K562 treated with DMSO at 1 percent for 4 hours (cell line): ENCODE results near the gene ZNF267. TPM values are rescaled to one million over a fixed set of nuclear protein-coding genes. Genes with fewer than 3 reads are reported as not detected.

Experiments used
- total RNA-seq: library from RNA; unstranded; fragments of 300-600 nt; gene quantifications from 2 replicates; pipeline ENCODE4 v1.2.3, GENCODE V29; 2022; ENCODE audit not compliant: insufficient read depth

Gene ZNF267
- total RNA-seq = 7.2 and 10.9 TPM in 2 replicates

GRCh38 chr16:31873556-31874365 is at the start of gene ZNF267:
Gene ZNF267, plus strand, starts transcription at chr16:31873807. Its CDS starts 160 bp downstream, at chr16:31873967.

